NCI-H2107 treated with DMSO at 0.1 percent for 48 hours (cell line): ENCODE measurements around the gene LMF2.
"Not testable (repeated sequence)": the region's sequence is repeated elsewhere in the genome, so short reads cannot be mapped to it uniquely, and the experiment has no call there.

Source experiments
- DNase-seq: peaks from one replicate; lab custom pipeline; 2025; ENCODE audit not compliant: unreplicated experiment; lab: John Stamatoyannopoulos, UW

Gene LMF2

GRCh38 chr22:50507421-50507990 is at the start of gene LMF2:
Gene LMF2, minus strand, starts transcription at chr22:50507702. Its CDS starts 27 bp downstream, at chr22:50507675.
- no peak for DNase-seq

- no peak for DNase-seq
These were observed 49.2 kb upstream of the LMF2 start for GRCh38 chr22:50556703-50557102.

GRCh38 chr22:50553310-50553709 is 45.8 kb upstream of the LMF2 start:
- no peak for DNase-seq

GRCh38 chr22:50551160-50551752 is 43.8 kb upstream of the LMF2 start:
- no peak for DNase-seq

- no peak for DNase-seq
These were observed 42.9 kb upstream of the LMF2 start for GRCh38 chr22:50550395-50550794.

GRCh38 chr22:50548921-50549790 is 41.7 kb upstream of the LMF2 start:
- no peak for DNase-seq

GRCh38 chr22:50548040-50548920 is 40.8 kb upstream of the LMF2 start:
- DNase-seq, result no peak

GRCh38 chr22:50547263-50547985 is 39.9 kb upstream of the LMF2 start:
- DNase-seq, result no peak

GRCh38 chr22:50546326-50547262 is 39.1 kb upstream of the LMF2 start:
- DNase-seq, result no peak

- no peak for DNase-seq
These were observed 38.2 kb upstream of the LMF2 start, which contains the start of gene KLHDC7B for GRCh38 chr22:50545522-50546325. Gene KLHDC7B, plus strand, starts transcription at chr22:50545899. Its CDS starts 345 bp downstream, at chr22:50546244.

- no peak for DNase-seq
These were observed 37.3 kb upstream of the LMF2 start for GRCh38 chr22:50544746-50545253.

- no peak for DNase-seq
These were observed 36.7 kb upstream of the LMF2 start for GRCh38 chr22:50544078-50544745.

- DNase-seq, result no peak
These were observed 35.0 kb upstream of the LMF2 start for GRCh38 chr22:50542416-50542927.

- DNase-seq, result not testable (repeated sequence)
These were observed 34.1 kb upstream of the LMF2 start for GRCh38 chr22:50541667-50542026.

GRCh38 chr22:50540381-50540780 is 32.9 kb upstream of the LMF2 start:
- DNase-seq, result no peak

- DNase-seq, result no peak
These were observed 30.3 kb upstream of the LMF2 start for GRCh38 chr22:50537765-50538164.

GRCh38 chr22:50536226-50536625 is 28.7 kb upstream of the LMF2 start:
- DNase-seq, result no peak

GRCh38 chr22:50535113-50535512 is 27.6 kb upstream of the LMF2 start:
- DNase-seq, result no peak
